ENCODE results near the gene SLC25A22.

- TF ChIP-seq CTCF (IDR thresholded peaks at IDR 0.05) (no peak), POLR2A (IDR thresholded peaks at IDR 0.05) (no peak)
Measured at GRCh38 chr11:847876-848275, 49.8 kb upstream of the SLC25A22 start.
